Gastroesophageal sphincter (tissue), 3 donors: Measurements from ENCODE around the gene PDE10A.

Experiments used
- CTCF ChIP-seq, 4 experiments: fragments of 200-600 bp in 2 of 4; fragments of 450-650 bp in 2 of 4; sonication (generic) in 1 of 4; IDR thresholded peaks; one replicate each; pipeline ENCODE4 v1.5.1; 2017 to 2019; ENCODE audit warnings: antibody characterized with exemption in 4 of 4, mild to moderate bottlenecking in 2 of 4, moderate library complexity in 2 of 4
- POLR2AphosphoS5 ChIP-seq: sonication (generic); formaldehyde crosslinking; IDR thresholded peaks from one replicate; pipeline ENCODE4 v1.6.1; 2017; ENCODE audit warnings: antibody characterized with exemption

GRCh38 chr6:165292657-165293056, 370.4 kb downstream of the PDE10A start:
- TF ChIP-seq POLR2AphosphoS5 (no peak), CTCF (IDR thresholded peaks at IDR 0.05) (no peak)
